CD14-positive monocyte (primary cell): ENCODE measurements around the gene CCDC34. TPM values are rescaled to one million over a fixed set of nuclear protein-coding genes. Genes with fewer than 3 reads are reported as not detected.

Experiments
- DNase-seq, 3 donors: peaks; one replicate each; pipeline ENCODE4 v3.0.0-alpha.2; 2011 to 2022
- H2AFZ ChIP-seq: 2 replicates; pipeline ENCODE4 v1.6.0; 2012; ENCODE audit warnings: mild to moderate bottlenecking, low read depth, low read length, inconsistent platforms; ENCODE audit not compliant: insufficient read depth, poor library complexity, severe bottlenecking
- H3K27ac ChIP-seq, 2 donors: 1 replicate in 1 of 2; 2 replicates in 1 of 2; pipeline ENCODE4 v1.5.1; 2012 to 2013; ENCODE audit warnings: low read length in 2 of 2, control low read depth in 1 of 2, inconsistent platforms in 1 of 2, low read depth in 1 of 2, mild to moderate bottlenecking in 1 of 2
- H3K27me3 ChIP-seq, 2 donors: one replicate each; pipeline versions ENCODE4 v1.6.0 to v1.6.1; 2011 to 2013; ENCODE audit warnings: low read length in 2 of 2; ENCODE audit not compliant: control insufficient read depth in 2 of 2, insufficient read depth in 2 of 2
- H3K36me3 ChIP-seq, 2 donors: replicated peaks in 1 of 2; 1 replicate in 1 of 2; 2 replicates in 1 of 2; pipeline versions ENCODE4 v1.5.1 to v1.6.1; 2012 to 2013; ENCODE audit warnings: low read length in 2 of 2, control low read depth in 1 of 2, inconsistent platforms in 1 of 2, mild to moderate bottlenecking in 1 of 2; ENCODE audit not compliant: insufficient read depth in 2 of 2, control insufficient read depth in 1 of 2
- H3K4me1 ChIP-seq, 2 donors: 1 replicate in 1 of 2; 2 replicates in 1 of 2; pipeline versions ENCODE4 v1.5.1 to v1.6.1; 2012 to 2013; ENCODE audit warnings: low read length in 2 of 2, control low read depth in 1 of 2, inconsistent platforms in 1 of 2, mild to moderate bottlenecking in 1 of 2, moderate library complexity in 1 of 2; ENCODE audit not compliant: insufficient read depth in 2 of 2, control insufficient read depth in 1 of 2
- H3K4me2 ChIP-seq: replicated peaks from 2 replicates; pipeline ENCODE3; 2012; ENCODE audit warnings: low read length, moderate library complexity, mild to moderate bottlenecking; ENCODE audit not compliant: poor library complexity, severe bottlenecking; ENCODE audit errors: extremely low read depth
- H3K4me3 ChIP-seq, 3 experiments: fragments of 200-600 bp in 1 of 3; sonication (generic) in 1 of 3; replicated peaks in 1 of 3; 1 replicate in 2 of 3; 2 replicates in 1 of 3; pipeline ENCODE4 v1.5.1; 2011 to 2013; ENCODE audit warnings: low read length in 3 of 3, mild to moderate bottlenecking in 3 of 3, control low read depth in 2 of 3, low read depth in 2 of 3, inconsistent platforms in 1 of 3, moderate library complexity in 1 of 3
- H3K79me2 ChIP-seq: 2 replicates; pipeline ENCODE4 v1.6.0; 2012; ENCODE audit warnings: mild to moderate bottlenecking, control low read depth, inconsistent platforms, low read length, moderate library complexity; ENCODE audit not compliant: insufficient read depth
- H3K9ac ChIP-seq: 2 replicates; pipeline ENCODE4 v1.6.0; 2017; ENCODE audit warnings: low read length, mild to moderate bottlenecking; ENCODE audit not compliant: insufficient read depth, poor library complexity, severe bottlenecking
- H3K9me3 ChIP-seq, 2 donors: replicated peaks in 1 of 2; 1 replicate in 1 of 2; 2 replicates in 1 of 2; pipeline versions ENCODE4 v1.5.1 to v1.6.1; 2012 to 2013; ENCODE audit warnings: low read length in 2 of 2, control low read depth in 1 of 2; ENCODE audit not compliant: control insufficient read depth in 1 of 2, insufficient read depth in 1 of 2
- H4K20me1 ChIP-seq: 2 replicates; pipeline ENCODE4 v1.6.0; 2012; ENCODE audit warnings: mild to moderate bottlenecking, low read length, control low read depth, moderate library complexity; ENCODE audit not compliant: insufficient read depth
- H3K27ac Mint-ChIP-seq, 7 donors: one replicate each; pipeline ENCODE4 v1.8.0; 2020; ENCODE audit warnings: mild to moderate bottlenecking in 7 of 7, mixed read lengths in 7 of 7, moderate library complexity in 6 of 7, inconsistent platforms in 2 of 7
- H3K27me3 Mint-ChIP-seq, 3 donors: one replicate each; pipeline ENCODE4 v1.8.0; 2021 to 2022; ENCODE audit warnings: low read depth in 3 of 3, mild to moderate bottlenecking in 3 of 3, mixed read lengths in 3 of 3, moderate library complexity in 3 of 3, inconsistent platforms in 1 of 3
- H3K36me3 Mint-ChIP-seq, 2 donors: one replicate each; pipeline ENCODE4 v1.8.0; 2020; ENCODE audit warnings: mixed read lengths in 2 of 2, inconsistent platforms in 1 of 2, mild to moderate bottlenecking in 1 of 2
- H3K4me1 Mint-ChIP-seq: one replicate; pipeline ENCODE4 v1.8.0; 2020; ENCODE audit warnings: mild to moderate bottlenecking, mixed read lengths
- H3K4me3 Mint-ChIP-seq, 2 donors: one replicate each; pipeline ENCODE4 v1.8.0; 2020; ENCODE audit warnings: mild to moderate bottlenecking in 2 of 2, mixed read lengths in 2 of 2, moderate library complexity in 1 of 2
- H3K9me3 Mint-ChIP-seq, 7 donors: one replicate each; pipeline ENCODE4 v1.8.0; 2020 to 2022; ENCODE audit warnings: mixed read lengths in 7 of 7, mild to moderate bottlenecking in 6 of 7, moderate library complexity in 6 of 7, inconsistent platforms in 2 of 7
- WGBS: methylation state at CpG from one replicate; pipeline ENCODE4 v1.1.5; 2013; ENCODE audit warnings: missing lambda C conversion rate; ENCODE audit not compliant: insufficient coverage; 5-methylcytosine and 5-hydroxymethylcytosine counted together
- intact Hi-C, 2 donors: fragments of 100-400 bp; cut with micrococcal nuclease; formaldehyde crosslinking; loops; one replicate each; pipeline versions ENCODE4 v1.15.0 to v1.15.1; 2023
- polyA minus RNA-seq: library from RNA; depleted of rRNA, polyadenylated mRNA; stranded (reverse); fragments of >200 nt; gene quantifications from 2 replicates; pipeline ENCODE4 v1.2.3, GENCODE V29; 2012
- polyA plus RNA-seq, 3 donors: library from polyadenylated mRNA; depleted of rRNA in 1 of 3; unstranded in 2 of 3; stranded (reverse) in 1 of 3; fragments of 300-500 nt in 2 of 3; fragments of >200 nt in 1 of 3; fragmentation: Illumina TruSeq in 2 of 3; gene quantifications; 1 replicate in 2 of 3; 2 replicates in 1 of 3; pipeline ENCODE4 v1.2.3, GENCODE V29; 2012 to 2021
- total RNA-seq, 12 experiments: library from RNA in 1 of 12; stranded (reverse) in 1 of 12; fragments of 120-200 nt in 1 of 12; gene quantifications; one replicate each; pipeline ENCODE4 v1.2.4 and lab custom pipeline; 2013 to 2026; ENCODE audit warnings: mixed read lengths in 6 of 12, inconsistent platforms in 1 of 12
- TF ChIP-seq, protein P1 (sequence below): fragments of 200-600 bp; IDR thresholded peaks from one replicate; pipeline ENCODE4 v1.8.0; 2022; ENCODE audit warnings: antibody characterized with exemption, mild to moderate bottlenecking

Gene CCDC34, protein sequence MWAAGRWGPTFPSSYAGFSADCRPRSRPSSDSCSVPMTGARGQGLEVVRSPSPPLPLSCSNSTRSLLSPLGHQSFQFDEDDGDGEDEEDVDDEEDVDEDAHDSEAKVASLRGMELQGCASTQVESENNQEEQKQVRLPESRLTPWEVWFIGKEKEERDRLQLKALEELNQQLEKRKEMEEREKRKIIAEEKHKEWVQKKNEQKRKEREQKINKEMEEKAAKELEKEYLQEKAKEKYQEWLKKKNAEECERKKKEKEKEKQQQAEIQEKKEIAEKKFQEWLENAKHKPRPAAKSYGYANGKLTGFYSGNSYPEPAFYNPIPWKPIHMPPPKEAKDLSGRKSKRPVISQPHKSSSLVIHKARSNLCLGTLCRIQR
- total RNA-seq (2013): 0.35 TPM
- polyA plus RNA-seq (under 1 TPM; 0.08 to 0.11 (median 0.11) TPM), polyA minus RNA-seq (0.14 TPM in 1 of 2 replicates, not detected in the other), total RNA-seq (lab: John Stamatoyannopoulos, UW) (0.08 to 4.8 (median 0.35) reads per million in 11 experiments)

DNA sequence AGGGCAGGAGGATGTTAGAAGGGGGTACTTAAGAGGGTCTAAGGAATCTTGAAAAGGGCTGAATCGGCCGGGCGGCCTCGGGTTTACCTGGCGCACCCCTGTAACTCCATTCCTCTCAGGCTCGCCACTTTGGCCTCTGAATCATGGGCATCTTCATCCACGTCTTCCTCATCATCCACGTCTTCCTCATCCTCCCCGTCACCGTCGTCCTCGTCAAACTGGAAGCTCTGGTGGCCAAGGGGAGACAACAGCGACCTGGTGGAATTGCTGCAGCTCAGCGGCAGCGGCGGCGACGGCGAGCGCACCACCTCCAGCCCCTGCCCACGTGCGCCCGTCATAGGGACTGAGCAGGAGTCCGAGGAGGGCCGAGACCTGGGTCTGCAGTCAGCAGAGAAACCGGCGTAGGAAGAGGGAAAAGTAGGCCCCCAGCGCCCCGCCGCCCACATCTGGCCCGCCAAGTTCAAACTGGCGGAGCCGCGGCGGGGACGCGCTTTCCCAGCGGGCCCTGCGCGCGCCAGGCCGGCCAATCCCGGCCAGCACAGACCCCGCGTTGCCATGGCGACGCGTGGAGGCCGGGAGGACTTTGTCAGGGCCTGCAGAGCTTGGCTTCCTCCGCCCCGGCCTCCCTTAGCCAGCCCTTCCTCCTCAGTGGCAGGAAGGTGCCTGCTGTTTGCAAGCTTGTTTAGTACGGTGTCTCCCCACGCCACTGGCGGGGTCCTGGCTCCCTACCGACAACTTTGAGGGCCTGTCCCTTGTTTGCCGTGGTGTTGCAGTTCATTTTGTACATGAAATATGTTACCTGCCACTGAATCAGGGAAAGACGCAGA is at the start of gene CCDC34:
Gene CCDC34 (minus strand): TSS at position 467 of the 827 bp plus-strand sequence. CDS start 21 bp downstream, at position 446.
- no peaks in the 10 kb centered on the region for H3K36me3 ChIP-seq
- DNase-seq: peak; percentile 84 to 88 (median 86)
- Mint-ChIP-seq H3K27me3 (peaks cover 0 to 2% (median 2%) of the 10 kb centered on the region in 3 donors), H3K27ac (peak within 1 kb of the TSS in 6 of 7 donors; percentile 4 to 82 (median 24)), H3K4me1 (peaks cover 28% of the 10 kb centered on the region), H3K4me3 (peak within 1 kb of the TSS; percentile 94 to 98), H3K36me3 (no peaks in the 10 kb centered on the region), H3K9me3 (no peaks in the 10 kb centered on the region)
- peaks cover 14 to 20% of the 10 kb centered on the region in 2 donors for H3K4me1 ChIP-seq
- H3K27ac ChIP-seq: peak within 1 kb of the TSS in 1 of 2 donors; percentile 14
- H3K79me2 ChIP-seq: no peaks in the 10 kb centered on the region
- no peaks in the 10 kb centered on the region for H4K20me1 ChIP-seq
- H3K27me3 ChIP-seq: no peaks in the 10 kb centered on the region
- H2AFZ ChIP-seq: peak within 1 kb of the TSS; percentile 91
- under 1% methylated on average over 52 of the region's 57 CpGs for WGBS
- intact Hi-C loops: loop anchor here in 1 of 2 donors (10.0 kb wide), 1 partner anchor 122 kb away; no protein-coding TSS in a partner anchor
- H3K9me3 ChIP-seq: no peaks in the 10 kb centered on the region
- TF ChIP-seq, protein P1, sequence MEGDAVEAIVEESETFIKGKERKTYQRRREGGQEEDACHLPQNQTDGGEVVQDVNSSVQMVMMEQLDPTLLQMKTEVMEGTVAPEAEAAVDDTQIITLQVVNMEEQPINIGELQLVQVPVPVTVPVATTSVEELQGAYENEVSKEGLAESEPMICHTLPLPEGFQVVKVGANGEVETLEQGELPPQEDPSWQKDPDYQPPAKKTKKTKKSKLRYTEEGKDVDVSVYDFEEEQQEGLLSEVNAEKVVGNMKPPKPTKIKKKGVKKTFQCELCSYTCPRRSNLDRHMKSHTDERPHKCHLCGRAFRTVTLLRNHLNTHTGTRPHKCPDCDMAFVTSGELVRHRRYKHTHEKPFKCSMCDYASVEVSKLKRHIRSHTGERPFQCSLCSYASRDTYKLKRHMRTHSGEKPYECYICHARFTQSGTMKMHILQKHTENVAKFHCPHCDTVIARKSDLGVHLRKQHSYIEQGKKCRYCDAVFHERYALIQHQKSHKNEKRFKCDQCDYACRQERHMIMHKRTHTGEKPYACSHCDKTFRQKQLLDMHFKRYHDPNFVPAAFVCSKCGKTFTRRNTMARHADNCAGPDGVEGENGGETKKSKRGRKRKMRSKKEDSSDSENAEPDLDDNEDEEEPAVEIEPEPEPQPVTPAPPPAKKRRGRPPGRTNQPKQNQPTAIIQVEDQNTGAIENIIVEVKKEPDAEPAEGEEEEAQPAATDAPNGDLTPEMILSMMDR: no peak
- H3K4me2 ChIP-seq: peak within 1 kb of the TSS; percentile 90
- peak within 1 kb of the TSS; percentile 58 for H3K9ac ChIP-seq
- peak within 1 kb of the TSS; percentile 64 to 88 (median 85) for H3K4me3 ChIP-seq

DNA sequence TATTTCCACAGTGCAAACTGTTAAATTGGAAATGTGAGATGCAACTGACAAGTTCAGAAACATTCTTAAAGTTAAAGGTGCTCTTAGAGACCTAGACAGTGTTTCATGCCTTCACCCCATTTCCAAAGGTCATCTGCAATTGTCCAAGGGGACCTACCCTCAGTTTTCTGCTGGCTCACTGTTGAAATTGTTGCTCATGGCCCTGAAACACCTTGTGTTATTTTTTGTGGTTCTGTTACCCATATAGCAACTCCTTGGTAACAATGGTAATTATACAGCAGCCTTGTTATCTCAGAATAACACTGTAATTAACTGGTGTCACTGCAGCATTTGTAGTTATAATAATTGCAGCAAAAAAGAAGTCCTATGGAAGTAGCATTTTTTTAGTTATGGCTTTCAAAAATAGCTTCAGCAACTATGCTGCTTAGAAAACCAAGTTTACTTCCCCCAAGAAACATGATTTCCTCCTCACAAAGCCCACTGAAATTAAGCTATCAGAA is 49.2 kb upstream of the CCDC34 start:
- no peak overlapping the region for H3K27ac ChIP-seq
- no peak overlapping the region for H2AFZ ChIP-seq
- H3K9me3 ChIP-seq: no peaks in the 10 kb centered on the region
- Mint-ChIP-seq H3K4me3 (no peak overlapping the region), H3K9me3 (peaks cover 0 to 1% (median 0%) of the 10 kb centered on the region in 7 donors), H3K27me3 (no peaks in the 10 kb centered on the region), H3K36me3 (no peaks in the 10 kb centered on the region), H3K27ac (no peak overlapping the region), H3K4me1 (peaks cover 5% of the 10 kb centered on the region)
- no peak for DNase-seq
- no peaks in the 10 kb centered on the region for H4K20me1 ChIP-seq
- H3K36me3 ChIP-seq: no peaks in the 10 kb centered on the region
- H3K4me2 ChIP-seq: no peak overlapping the region
- H3K4me3 ChIP-seq: no peak overlapping the region
- H3K27me3 ChIP-seq: no peaks in the 10 kb centered on the region
- no peaks in the 10 kb centered on the region for H3K79me2 ChIP-seq
- no peak overlapping the region for H3K9ac ChIP-seq
- TF ChIP-seq, protein P1: no peak
- peaks cover 0 to 3% of the 10 kb centered on the region in 2 donors for H3K4me1 ChIP-seq
- intact Hi-C loops: no loop called here
